ENCODE measurements around the gene MGAT5B. TPM values are rescaled to one million over a fixed set of nuclear protein-coding genes. Genes with fewer than 3 reads are reported as not detected.

Gene MGAT5B
- total and polyA plus RNA-seq, 9 of the 15 experiments (the other 6 are each of a cell fraction or from before 2014, with no cell fraction given) = 0.09 to 0.43 (median 0.18) TPM; not detected in 4

DNA sequence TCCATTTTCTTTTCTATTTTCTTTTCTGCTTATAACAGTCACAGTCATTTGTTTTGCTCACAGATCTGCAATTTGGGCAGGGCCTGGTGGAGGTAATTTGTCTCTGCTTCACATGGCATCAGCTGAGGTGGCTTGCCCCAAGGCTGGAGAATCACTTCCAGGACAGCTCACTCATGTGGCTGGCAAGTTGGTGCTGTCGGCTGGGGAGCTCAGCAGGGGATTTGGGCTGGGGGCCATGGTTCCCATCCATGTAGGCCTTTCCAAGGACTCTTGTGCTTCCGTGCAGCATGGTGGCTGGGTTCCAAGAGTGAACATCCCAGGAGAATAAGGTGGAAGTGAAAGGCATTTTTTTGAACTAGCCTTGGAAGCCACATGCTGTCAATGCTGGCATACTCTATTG is 85.7 kb downstream of the MGAT5B start:
- ChIA-PET POLR2A (interaction anchor here (1.5 kb wide), 1 partner anchor 13 kb away, joined by 7 read pairs; no protein-coding TSS in a partner anchor), CTCF (ENCODE audit: low intra/inter-chr PET ratio) (no interaction called here)
- no peaks in the 10 kb centered on the region for H3K36me3 ChIP-seq (ENCODE audit: control insufficient read depth, insufficient read depth, low read length)
- whole genome bisulfite sequencing (ENCODE audit: insufficient coverage, low coverage, missing lambda C conversion rate) = 6% methylated on average over 2 of the region's 2 CpGs
- H3K4me3 ChIP-seq = no peak overlapping the region
- no peaks in the 10 kb centered on the region for H3K79me2 ChIP-seq (ENCODE audit: control insufficient read depth, insufficient read depth, low read length)
- DNase-seq (ENCODE audit: extremely low read depth in 1 of 4, low spot score in 3 of 4) (no peak), ATAC-seq (no peak), FAIRE-seq (no peak)
- no peaks in the 10 kb centered on the region for H3K9me3 ChIP-seq (replicated peaks; ENCODE audit: control insufficient read depth, insufficient read depth, low read depth, low read length)
- no peaks in the 10 kb centered on the region for H3K9me1 ChIP-seq (ENCODE audit: control insufficient read depth, insufficient read depth, low read length)
- in situ Hi-C loops (cut with MboI) = no loop called here
- peaks cover 36 to 68% of the 10 kb centered on the region in 2 experiments for H3K27me3 ChIP-seq (ENCODE audit: control insufficient read depth in 2 of 2, insufficient read depth in 2 of 2, low read length in 2 of 2)
- TF ChIP-seq ESRRB (CRISPR knock-in tag; IDR thresholded peaks at IDR 0.05; ENCODE audit: borderline replicate concordance) (no peak), L3MBTL2 (IDR thresholded peaks at IDR 0.05) (no peak), LEF1 (IDR thresholded peaks at IDR 0.05) (no peak), TBL1XR1 (IDR thresholded peaks at IDR 0.05; ENCODE audit: low read length in 2 of 2) (no peak)
- TF ChIP-seq, protein P1, sequence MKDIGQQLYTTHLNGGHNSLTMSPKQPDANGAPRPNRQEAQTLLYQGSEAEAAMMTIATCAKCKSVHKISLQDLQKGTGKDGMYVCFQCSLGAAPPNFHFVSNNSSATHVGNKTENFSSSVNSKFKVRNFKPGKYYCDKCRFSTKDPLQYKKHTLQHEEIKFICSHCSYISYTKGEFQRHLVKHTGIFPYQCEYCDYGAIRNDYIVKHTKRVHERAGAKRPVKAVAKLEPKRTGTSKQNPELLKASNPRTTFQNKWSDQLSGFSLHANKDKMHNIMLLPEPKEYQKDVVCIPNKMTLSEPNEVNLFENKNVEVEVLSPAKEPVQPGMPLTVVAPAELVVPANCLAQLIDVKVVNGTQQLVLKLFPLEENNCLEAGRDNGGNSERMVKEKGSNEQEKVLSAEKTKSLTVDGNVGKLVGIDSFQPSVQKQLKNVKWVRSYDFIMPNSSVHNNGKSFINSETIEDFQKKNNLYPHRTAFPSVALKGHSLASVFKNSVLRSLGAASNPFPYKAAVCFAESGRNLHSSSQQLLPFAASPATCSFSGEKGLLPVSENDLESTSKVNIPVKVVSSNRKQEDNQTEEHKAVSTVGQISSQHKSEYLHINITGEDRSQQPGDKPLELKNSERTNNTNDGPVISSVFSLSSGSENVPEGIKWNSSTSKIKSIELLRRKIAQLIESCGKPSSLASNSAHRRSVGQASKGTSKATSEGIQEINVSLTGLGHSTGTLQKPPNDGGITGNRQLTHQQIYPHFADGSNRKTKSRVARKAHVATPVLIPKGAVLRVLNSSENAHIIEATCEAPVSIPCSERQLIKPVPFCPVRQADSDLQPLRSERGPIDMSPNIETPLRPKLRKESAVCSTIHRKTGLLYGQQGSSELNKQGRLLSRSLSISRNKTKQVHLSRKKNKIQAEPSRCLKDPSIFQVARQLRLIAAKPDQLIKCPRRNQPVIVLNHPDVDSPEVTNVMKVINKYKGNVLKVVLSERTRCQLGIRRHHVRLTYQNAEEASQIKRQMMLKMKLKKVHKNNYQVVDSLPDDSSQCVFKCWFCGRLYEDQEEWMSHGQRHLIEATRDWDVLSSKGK (CRISPR knock-in tag; IDR thresholded peaks at IDR 0.05) = no peak
- TF ChIP-seq, protein P2, sequence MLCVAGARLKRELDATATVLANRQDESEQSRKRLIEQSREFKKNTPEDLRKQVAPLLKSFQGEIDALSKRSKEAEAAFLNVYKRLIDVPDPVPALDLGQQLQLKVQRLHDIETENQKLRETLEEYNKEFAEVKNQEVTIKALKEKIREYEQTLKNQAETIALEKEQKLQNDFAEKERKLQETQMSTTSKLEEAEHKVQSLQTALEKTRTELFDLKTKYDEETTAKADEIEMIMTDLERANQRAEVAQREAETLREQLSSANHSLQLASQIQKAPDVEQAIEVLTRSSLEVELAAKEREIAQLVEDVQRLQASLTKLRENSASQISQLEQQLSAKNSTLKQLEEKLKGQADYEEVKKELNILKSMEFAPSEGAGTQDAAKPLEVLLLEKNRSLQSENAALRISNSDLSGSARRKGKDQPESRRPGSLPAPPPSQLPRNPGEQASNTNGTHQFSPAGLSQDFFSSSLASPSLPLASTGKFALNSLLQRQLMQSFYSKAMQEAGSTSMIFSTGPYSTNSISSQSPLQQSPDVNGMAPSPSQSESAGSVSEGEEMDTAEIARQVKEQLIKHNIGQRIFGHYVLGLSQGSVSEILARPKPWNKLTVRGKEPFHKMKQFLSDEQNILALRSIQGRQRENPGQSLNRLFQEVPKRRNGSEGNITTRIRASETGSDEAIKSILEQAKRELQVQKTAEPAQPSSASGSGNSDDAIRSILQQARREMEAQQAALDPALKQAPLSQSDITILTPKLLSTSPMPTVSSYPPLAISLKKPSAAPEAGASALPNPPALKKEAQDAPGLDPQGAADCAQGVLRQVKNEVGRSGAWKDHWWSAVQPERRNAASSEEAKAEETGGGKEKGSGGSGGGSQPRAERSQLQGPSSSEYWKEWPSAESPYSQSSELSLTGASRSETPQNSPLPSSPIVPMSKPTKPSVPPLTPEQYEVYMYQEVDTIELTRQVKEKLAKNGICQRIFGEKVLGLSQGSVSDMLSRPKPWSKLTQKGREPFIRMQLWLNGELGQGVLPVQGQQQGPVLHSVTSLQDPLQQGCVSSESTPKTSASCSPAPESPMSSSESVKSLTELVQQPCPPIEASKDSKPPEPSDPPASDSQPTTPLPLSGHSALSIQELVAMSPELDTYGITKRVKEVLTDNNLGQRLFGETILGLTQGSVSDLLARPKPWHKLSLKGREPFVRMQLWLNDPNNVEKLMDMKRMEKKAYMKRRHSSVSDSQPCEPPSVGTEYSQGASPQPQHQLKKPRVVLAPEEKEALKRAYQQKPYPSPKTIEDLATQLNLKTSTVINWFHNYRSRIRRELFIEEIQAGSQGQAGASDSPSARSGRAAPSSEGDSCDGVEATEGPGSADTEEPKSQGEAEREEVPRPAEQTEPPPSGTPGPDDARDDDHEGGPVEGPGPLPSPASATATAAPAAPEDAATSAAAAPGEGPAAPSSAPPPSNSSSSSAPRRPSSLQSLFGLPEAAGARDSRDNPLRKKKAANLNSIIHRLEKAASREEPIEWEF (CRISPR knock-in tag; IDR thresholded peaks at IDR 0.05) = no peak
- no peak overlapping the region for H3K4me2 ChIP-seq (ENCODE audit: insufficient read depth, low read length)
- H4K20me1 ChIP-seq (replicated peaks; ENCODE audit: control insufficient read depth, insufficient read depth, low read length) = peaks cover 8% of the 10 kb centered on the region; the same call in 1 of the 2 replicates
- intact Hi-C loops (cut with micrococcal nuclease) = no loop called here
- no TSS peak for BruUV-seq (replicated peaks)
- H3K9ac ChIP-seq (ENCODE audit: insufficient read depth in 1 of 2, low read depth in 2 of 2, low read length in 2 of 2) = no peak overlapping the region
- H3K4me1 ChIP-seq (replicated peaks in 1 of 2; ENCODE audit: control insufficient read depth in 2 of 2, insufficient read depth in 2 of 2, low read length in 2 of 2) = peaks cover 0 to 1% of the 10 kb centered on the region in 2 experiments; a peak in 2 of 5 replicates
- H2AFZ ChIP-seq (ENCODE audit: low read depth, low read length) = no peak overlapping the region
- no peak overlapping the region for H3K27ac ChIP-seq (ENCODE audit: extremely low read depth, low read depth, low read length)
